ENCODE results near the gene YEATS4.

YEATS4 gene

DNA sequence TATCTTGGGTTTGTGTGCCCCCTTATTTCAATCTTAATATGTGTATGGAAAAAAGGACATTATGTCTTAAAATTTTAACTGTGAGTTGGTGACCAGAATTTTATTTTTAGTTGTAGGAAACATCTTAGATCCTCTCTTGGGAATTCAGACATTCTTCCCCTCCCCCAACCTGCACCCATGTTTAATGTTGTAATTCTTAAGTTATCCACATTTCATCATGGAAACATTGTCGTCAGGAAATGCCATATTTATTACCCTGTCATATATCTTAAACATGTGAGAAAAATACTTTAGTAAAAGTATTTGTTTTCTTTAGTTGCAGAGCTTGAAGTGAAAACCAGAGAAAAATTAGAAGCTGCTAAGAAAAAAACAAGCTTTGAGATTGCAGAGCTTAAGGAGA is 30.3 kb downstream of the YEATS4 start:
- DNase-seq (ENCODE audit: low read depth) = peak; percentile 93
- H3K4me3 ChIP-seq (replicated peaks; ENCODE audit: low read depth, low read length) = no peak overlapping the region
- TF ChIP-seq, protein P1, sequence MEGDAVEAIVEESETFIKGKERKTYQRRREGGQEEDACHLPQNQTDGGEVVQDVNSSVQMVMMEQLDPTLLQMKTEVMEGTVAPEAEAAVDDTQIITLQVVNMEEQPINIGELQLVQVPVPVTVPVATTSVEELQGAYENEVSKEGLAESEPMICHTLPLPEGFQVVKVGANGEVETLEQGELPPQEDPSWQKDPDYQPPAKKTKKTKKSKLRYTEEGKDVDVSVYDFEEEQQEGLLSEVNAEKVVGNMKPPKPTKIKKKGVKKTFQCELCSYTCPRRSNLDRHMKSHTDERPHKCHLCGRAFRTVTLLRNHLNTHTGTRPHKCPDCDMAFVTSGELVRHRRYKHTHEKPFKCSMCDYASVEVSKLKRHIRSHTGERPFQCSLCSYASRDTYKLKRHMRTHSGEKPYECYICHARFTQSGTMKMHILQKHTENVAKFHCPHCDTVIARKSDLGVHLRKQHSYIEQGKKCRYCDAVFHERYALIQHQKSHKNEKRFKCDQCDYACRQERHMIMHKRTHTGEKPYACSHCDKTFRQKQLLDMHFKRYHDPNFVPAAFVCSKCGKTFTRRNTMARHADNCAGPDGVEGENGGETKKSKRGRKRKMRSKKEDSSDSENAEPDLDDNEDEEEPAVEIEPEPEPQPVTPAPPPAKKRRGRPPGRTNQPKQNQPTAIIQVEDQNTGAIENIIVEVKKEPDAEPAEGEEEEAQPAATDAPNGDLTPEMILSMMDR (IDR thresholded peaks at IDR 0.05; ENCODE audit: low read length, missing control alignments) = no peak

DNA sequence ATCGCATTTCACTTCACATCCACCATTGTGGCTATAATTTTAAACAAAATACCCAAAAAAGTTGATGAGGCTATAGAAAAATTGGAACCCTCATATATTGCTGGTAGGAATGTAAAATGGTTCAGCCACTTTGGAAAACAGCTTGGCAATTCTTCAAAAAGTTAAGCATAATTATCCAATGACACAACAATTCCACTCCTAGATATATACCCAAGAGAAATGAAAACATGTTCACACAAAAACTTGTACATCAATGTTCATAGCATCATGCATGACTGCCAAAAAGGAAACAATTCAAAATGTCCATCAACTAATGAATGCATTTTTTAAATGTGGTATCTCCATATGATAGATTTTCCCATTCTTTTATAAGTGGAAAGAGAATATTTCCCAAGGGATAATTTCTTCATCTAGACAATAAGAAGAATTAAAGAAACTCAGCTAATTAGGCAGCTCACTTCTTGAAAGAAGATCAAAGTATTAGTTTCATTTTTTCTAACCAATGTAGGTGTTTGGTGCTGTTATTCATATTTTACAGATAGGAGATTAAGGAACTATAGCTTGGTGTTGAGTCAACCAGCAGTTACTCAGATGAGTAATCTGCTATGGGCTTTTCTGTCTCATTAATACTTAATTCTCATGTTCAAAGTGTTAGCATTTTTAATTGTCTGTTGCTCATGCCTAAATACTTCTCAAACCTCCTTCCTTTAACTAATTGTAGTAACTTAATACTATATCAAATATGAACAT is 32.8 kb downstream of the YEATS4 start:
- TF ChIP-seq, protein P1 (IDR thresholded peaks at IDR 0.05; ENCODE audit: low read length, missing control alignments) = no peak
- H3K4me3 ChIP-seq (replicated peaks; ENCODE audit: low read depth, low read length) = no peak overlapping the region
- peak; percentile 25 for DNase-seq (ENCODE audit: low read depth)

DNA sequence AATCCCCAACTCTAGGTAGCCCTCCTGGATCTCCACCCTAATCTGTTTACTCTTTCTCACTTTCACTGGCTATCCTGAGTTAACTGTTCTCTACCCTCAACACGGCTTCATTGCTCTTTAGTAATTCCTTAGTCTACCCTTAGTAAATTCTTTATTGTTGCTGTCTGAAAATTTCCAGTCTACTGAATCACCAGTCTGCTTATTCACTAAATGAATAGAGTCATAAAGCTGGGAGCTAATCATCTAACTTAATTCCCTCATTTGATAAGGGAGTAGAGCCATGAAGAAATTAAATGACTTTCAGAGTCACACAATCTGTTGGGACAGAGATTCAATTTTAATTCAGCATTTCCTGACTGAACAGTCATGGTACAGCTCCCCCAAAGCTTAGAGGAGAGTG is 36.5 kb downstream of the YEATS4 start:
- H3K4me3 ChIP-seq (replicated peaks; ENCODE audit: low read depth, low read length) = no peak overlapping the region
- TF ChIP-seq, protein P1 (IDR thresholded peaks at IDR 0.05; ENCODE audit: low read length, missing control alignments) = no peak
- no peak for DNase-seq (ENCODE audit: low read depth)

DNA sequence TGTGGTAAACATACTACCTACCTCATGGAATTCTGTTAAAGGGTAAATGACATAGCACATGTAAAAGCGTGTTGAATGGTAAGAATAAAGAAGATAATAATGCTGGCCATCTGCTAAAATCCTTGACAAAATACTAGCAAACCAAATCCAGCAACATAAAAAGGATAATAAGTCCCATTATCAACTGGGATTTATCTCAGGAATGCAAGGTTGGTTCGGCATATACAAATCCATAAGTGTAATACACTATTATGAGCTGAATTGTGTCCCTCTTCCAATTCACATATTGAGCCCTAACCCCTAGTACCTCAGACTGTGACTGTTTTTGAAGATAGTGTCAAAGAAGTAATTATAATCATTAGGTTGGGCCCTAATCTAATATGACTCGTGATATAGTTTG is 37.4 kb downstream of the YEATS4 start:
- no peak for DNase-seq (ENCODE audit: low read depth)
- H3K4me3 ChIP-seq (replicated peaks; ENCODE audit: low read depth, low read length) = no peak overlapping the region
- TF ChIP-seq, protein P1 (IDR thresholded peaks at IDR 0.05; ENCODE audit: low read length, missing control alignments) = no peak

DNA sequence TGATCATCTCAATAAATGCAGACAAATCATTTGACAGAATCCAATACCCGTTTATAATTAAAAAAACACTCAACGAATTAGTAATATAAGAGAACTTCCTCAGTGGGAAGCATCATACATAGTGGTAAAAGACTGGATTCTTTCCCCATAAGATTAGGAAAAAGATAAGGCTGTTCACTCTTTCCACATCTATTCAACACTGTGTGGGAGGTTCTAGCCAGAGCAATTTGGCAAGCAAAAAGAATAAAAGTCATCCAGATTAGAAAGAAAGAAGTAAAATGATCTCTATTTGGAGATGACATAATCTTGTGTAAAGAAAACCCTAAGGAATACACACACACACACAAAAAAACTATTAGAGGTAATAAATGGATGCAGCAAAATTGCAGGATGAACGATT is 38.4 kb downstream of the YEATS4 start:
- H3K4me3 ChIP-seq (replicated peaks; ENCODE audit: low read depth, low read length) = no peak overlapping the region
- peak; percentile 80 for DNase-seq (ENCODE audit: low read depth)
- TF ChIP-seq, protein P1 (IDR thresholded peaks at IDR 0.05; ENCODE audit: low read length, missing control alignments) = no peak

DNA sequence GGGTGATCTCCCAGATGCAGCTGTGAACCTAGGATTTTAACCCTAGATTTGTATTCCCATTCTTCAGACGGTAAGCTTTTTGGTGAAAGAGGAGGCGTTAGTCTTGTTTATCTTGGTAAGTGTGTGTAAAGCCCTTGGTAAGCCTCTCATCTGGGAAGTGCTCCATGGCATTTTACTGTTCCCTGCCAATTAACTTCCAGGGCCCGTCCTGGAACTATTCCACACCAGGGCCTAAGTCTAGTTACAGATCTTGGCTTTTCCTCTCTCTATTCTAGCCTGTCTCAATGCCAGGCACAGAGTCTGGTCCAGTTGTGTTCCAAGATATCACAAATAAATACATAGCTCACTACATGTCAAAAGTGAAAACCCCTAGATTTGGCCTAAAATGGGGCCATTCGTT is 42.4 kb downstream of the YEATS4 start:
- TF ChIP-seq, protein P1 (IDR thresholded peaks at IDR 0.05; ENCODE audit: low read length, missing control alignments) = no peak
- no peak for DNase-seq (ENCODE audit: low read depth)
- H3K4me3 ChIP-seq (replicated peaks; ENCODE audit: low read depth, low read length) = no peak overlapping the region

Data from fibroblast of pulmonary artery (primary cell).